Neural crest cell (in vitro differentiated cells): ENCODE measurements around the gene SOCS3. TPM values are rescaled to one million over a fixed set of nuclear protein-coding genes. Genes with fewer than 3 reads are reported as not detected.

Source experiments
- DNase-seq: peaks from one replicate; pipeline ENCODE4 v3.0.0; 2021; ENCODE audit warnings: low read depth, mixed read lengths, low spot score
- H3K27ac Mint-ChIP-seq: one replicate; pipeline ENCODE4 v1.8.0; 2021; ENCODE audit warnings: mild to moderate bottlenecking, mixed read lengths; ENCODE audit not compliant: unreplicated experiment
- H3K27me3 Mint-ChIP-seq: 2 replicates; pipeline ENCODE4 v1.8.0; 2021; ENCODE audit warnings: low read depth, mild to moderate bottlenecking, mixed read lengths
- H3K36me3 Mint-ChIP-seq: 2 replicates; pipeline ENCODE4 v1.8.0; 2021; ENCODE audit warnings: low read depth, mild to moderate bottlenecking, mixed read lengths
- H3K4me1 Mint-ChIP-seq: 2 replicates; pipeline ENCODE4 v1.8.0; 2021; ENCODE audit warnings: mixed read lengths
- H3K4me3 Mint-ChIP-seq: one replicate; pipeline ENCODE4 v1.8.0; 2021; ENCODE audit warnings: mild to moderate bottlenecking, mixed read lengths
- H3K9me3 Mint-ChIP-seq: 2 replicates; pipeline ENCODE4 v1.8.0; 2021; ENCODE audit warnings: mixed read lengths
- CTCF ChIP-seq: fragments of 200-600 bp; sonication (generic); conservative IDR thresholded peaks from 2 replicates; pipeline ENCODE4 v1.5.0; 2021; ENCODE audit warnings: antibody characterized with exemption, mild to moderate bottlenecking
- total RNA-seq: library from RNA; stranded (reverse); gene quantifications from 2 replicates; pipeline ENCODE4 v1.2.1, GENCODE V29; 2021

SOCS3 gene
- total RNA-seq, 1 donor from 2014 or later, result 6.1 TPM

- H3K9me3 Mint-ChIP-seq, result no peaks in the 10 kb centered on the region
- TF ChIP-seq CTCF, result no peak
- peaks cover 52% of the 10 kb centered on the region for H3K4me1 Mint-ChIP-seq
- H3K27me3 Mint-ChIP-seq, result no peaks in the 10 kb centered on the region
- H3K27ac Mint-ChIP-seq, result no peak overlapping the region
- no peak overlapping the region for H3K4me3 Mint-ChIP-seq
- no peak for DNase-seq
- no peaks in the 10 kb centered on the region for H3K36me3 Mint-ChIP-seq
Observed at GRCh38 chr17:78371056-78371455, 11.2 kb upstream of the SOCS3 start.

- Mint-ChIP-seq H3K4me1 (peaks cover 56% of the 10 kb centered on the region), H3K27ac (peak overlapping the region; percentile 87), H3K4me3 (peak overlapping the region; percentile 23)
Observed at GRCh38 chr17:78369791-78370381, 10.0 kb upstream of the SOCS3 start.

GRCh38 chr17:78368854-78369495, 9.1 kb upstream of the SOCS3 start:
- no peaks in the 10 kb centered on the region for H3K36me3 Mint-ChIP-seq
- no peaks in the 10 kb centered on the region for H3K27me3 Mint-ChIP-seq
- no peaks in the 10 kb centered on the region for H3K9me3 Mint-ChIP-seq
- peaks cover 56% of the 10 kb centered on the region for H3K4me1 Mint-ChIP-seq
- no peak for TF ChIP-seq CTCF
- H3K4me3 Mint-ChIP-seq, result no peak overlapping the region
- H3K27ac Mint-ChIP-seq, result peak overlapping the region; percentile 27
- DNase-seq, result no peak

More at GRCh38 chr17:78369791-78370381, 10.0 kb upstream of the SOCS3 start:
- no peak for TF ChIP-seq CTCF
- no peak for DNase-seq
- Mint-ChIP-seq H3K9me3 (no peaks in the 10 kb centered on the region), H3K36me3 (no peaks in the 10 kb centered on the region), H3K27me3 (no peaks in the 10 kb centered on the region)

- Mint-ChIP-seq H3K27me3 (no peaks in the 10 kb centered on the region), H3K9me3 (no peaks in the 10 kb centered on the region), H3K4me3 (no peak overlapping the region), H3K27ac (peak overlapping the region; percentile 27), H3K36me3 (no peaks in the 10 kb centered on the region), H3K4me1 (peaks cover 56% of the 10 kb centered on the region)
- no peak for DNase-seq
- TF ChIP-seq CTCF, result no peak
Observed at GRCh38 chr17:78368348-78368747, 8.5 kb upstream of the SOCS3 start.

GRCh38 chr17:78367193-78367592, 7.3 kb upstream of the SOCS3 start:
- Mint-ChIP-seq H3K9me3 (no peaks in the 10 kb centered on the region), H3K4me1 (peaks cover 54% of the 10 kb centered on the region), H3K27ac (no peak overlapping the region), H3K27me3 (peaks cover 2% of the 10 kb centered on the region), H3K4me3 (no peak overlapping the region), H3K36me3 (no peaks in the 10 kb centered on the region)
- no peak for DNase-seq
- no peak for TF ChIP-seq CTCF
